H54 (cell line): ENCODE measurements around the gene ELF4.
A peak's percentile ranks its signal among the peaks of the same experiment; 100 is the strongest.

Experiments
- DNase-seq: peaks from one replicate; pipeline ENCODE4 v3.0.0; 2011; ENCODE audit warnings: low spot score, mixed read lengths; ENCODE audit not compliant: insufficient read length
- FAIRE-seq: peaks from 3 replicates; lab custom pipeline; 2011; peaks lifted over from hg19 to GRCh38; lab: Jason Lieb, UNC
- POLR2A ChIP-seq: IDR thresholded peaks from 2 replicates; pipeline ENCODE4 v1.6.1; 2011; ENCODE audit warnings: low read depth, mild to moderate bottlenecking, low read length

Gene ELF4

GRCh38 chrX:130058652-130059051, 51.6 kb downstream of the ELF4 start:
- no peak for FAIRE-seq
- DNase-seq, result no peak

GRCh38 chrX:130057209-130057608, 53.1 kb downstream of the ELF4 start:
- TF ChIP-seq POLR2A, result no peak
- FAIRE-seq (no peak), DNase-seq (no peak)

More at GRCh38 chrX:130058652-130059051, 51.6 kb downstream of the ELF4 start:
- no peak for TF ChIP-seq POLR2A

GRCh38 chrX:130055899-130056298, 54.4 kb downstream of the ELF4 start:
- no peak for DNase-seq
- TF ChIP-seq POLR2A, result no peak
- FAIRE-seq, result no peak

DNA sequence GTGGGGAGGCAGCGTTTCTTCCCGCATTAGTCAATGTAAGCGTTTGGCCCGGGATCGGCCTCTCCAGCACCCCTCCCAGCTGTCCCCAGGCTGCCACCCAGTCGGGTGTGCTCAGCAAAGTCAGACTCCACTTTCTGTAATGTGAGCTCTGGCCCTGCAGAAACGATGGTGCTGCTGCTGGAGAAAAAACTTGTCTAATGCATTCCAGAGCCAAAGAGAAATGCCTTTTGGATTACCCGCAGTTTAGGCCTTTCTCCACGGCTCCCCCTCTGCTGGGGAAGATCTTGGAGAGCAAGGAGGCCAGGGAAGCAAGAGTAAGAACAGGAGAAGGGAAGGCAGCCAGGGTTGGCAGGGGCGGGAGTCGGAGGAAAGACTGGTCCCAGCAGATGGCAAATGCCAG, 55.2 kb downstream of the ELF4 start:
- no peak for TF ChIP-seq POLR2A
- FAIRE-seq, result no peak
- no peak for DNase-seq

DNA sequence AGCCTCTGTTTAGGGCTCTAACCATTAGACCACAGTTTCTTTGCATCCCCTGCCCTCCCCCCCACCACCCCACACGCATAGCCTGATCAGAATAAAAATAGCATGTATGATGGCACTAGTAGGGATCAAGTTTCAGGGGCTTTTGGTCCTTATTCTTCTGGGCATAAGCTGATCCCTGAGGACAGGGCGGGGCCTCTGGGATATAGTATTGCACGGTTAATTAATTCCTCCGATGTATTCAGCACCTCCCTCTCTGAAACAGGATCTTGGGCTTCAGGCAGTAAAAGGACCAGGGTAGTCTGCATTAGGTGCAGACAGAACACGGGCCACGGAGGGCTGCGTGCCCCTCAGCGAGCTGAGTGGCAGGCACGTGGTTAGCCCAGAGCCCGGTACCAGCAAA, 57.1 kb downstream of the ELF4 start:
- FAIRE-seq, result no peak
- no peak for TF ChIP-seq POLR2A
- no peak for DNase-seq

- FAIRE-seq (no peak), DNase-seq (no peak)
- TF ChIP-seq POLR2A, result no peak
Measured at GRCh38 chrX:130051176-130051845, 59.0 kb downstream of the ELF4 start.

DNA sequence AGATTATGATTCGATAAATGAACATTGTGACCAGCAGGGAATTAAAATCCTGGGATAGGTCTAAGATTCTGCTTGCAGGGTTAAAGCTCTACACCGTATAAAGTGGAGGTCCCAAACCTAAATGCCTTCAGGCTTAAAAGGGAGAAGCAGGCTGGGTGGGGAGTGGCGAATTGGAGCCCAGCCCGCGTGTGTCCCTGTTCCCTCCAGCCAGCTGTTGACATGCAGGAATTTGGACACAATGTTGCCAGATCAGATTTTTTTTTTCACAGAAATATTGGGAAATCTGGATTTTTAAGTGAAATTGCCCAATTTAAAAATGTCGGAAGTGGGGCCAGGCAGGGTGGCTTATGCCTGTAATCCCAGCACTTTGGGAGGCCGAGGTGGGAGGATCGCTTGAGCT, 60.5 kb downstream of the ELF4 start:
- no peak for FAIRE-seq

GRCh38 chrX:130048686-130049222, 61.5 kb downstream of the ELF4 start:
- no peak for TF ChIP-seq POLR2A
- FAIRE-seq (no peak), DNase-seq (no peak)

More for the DNA sequence above, 60.5 kb downstream of the ELF4 start:
- DNase-seq, result no peak
- no peak for TF ChIP-seq POLR2A

- TF ChIP-seq POLR2A, result no peak
- DNase-seq (no peak), FAIRE-seq (no peak)
Measured at GRCh38 chrX:130047416-130047815, 62.9 kb downstream of the ELF4 start.

- FAIRE-seq (no peak), DNase-seq (no peak)
- TF ChIP-seq POLR2A, result no peak
Measured at GRCh38 chrX:130039847-130040246, 70.5 kb downstream of the ELF4 start.

GRCh38 chrX:130034178-130034577, 76.1 kb downstream of the ELF4 start:
- FAIRE-seq, result no peak
- TF ChIP-seq POLR2A, result no peak

GRCh38 chrX:130032552-130032951, 77.7 kb downstream of the ELF4 start:
- DNase-seq, result no peak
- FAIRE-seq, result no peak
- TF ChIP-seq POLR2A, result no peak

More at GRCh38 chrX:130034178-130034577, 76.1 kb downstream of the ELF4 start:
- DNase-seq, result no peak

DNA sequence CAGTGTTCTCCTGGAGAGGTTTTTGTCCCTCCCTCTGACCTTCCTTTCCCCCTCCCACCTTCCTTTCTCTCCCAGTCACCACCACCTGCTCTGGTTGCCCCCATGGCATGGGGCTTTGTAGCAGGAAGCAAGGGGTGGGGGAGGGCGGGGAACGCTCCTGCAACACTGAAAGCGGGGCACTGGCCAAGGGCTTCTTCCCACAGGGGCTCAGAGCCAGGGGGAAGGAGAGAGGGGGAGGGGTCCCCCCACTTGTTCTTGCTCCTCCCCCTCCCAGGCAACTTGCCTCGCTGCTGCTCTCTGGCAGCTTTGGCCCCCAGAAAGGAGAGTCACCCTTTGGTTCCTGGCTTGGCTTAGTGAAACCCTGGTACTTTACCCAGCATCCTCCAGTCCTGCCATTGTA, 79.5 kb downstream of the ELF4 start:
- DNase-seq, result no peak
- TF ChIP-seq POLR2A, result no peak
- no peak for FAIRE-seq

GRCh38 chrX:130028196-130028595, 82.1 kb downstream of the ELF4 start:
- FAIRE-seq (no peak), DNase-seq (peak; percentile 12)
- TF ChIP-seq POLR2A, result no peak

DNA sequence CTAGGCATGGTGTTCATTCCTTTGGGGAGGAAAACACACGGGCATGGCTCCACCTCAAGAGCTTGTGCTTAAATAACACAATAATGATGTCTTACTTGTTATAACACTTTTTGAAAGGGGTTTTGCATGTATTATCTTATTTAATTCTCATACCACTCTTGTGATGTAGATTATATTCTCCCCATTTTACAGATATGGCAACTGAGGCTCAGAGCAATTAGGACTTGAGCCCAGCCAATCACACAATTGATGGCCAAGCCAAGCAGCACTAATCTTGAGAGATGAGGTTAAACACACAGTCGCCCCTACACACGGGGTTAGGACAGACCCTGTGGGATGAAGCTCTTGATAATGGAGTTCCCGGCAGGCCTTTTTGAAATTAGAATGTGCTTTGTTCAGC, 82.7 kb downstream of the ELF4 start:
- no peak for TF ChIP-seq POLR2A
- DNase-seq, result no peak
- no peak for FAIRE-seq

DNA sequence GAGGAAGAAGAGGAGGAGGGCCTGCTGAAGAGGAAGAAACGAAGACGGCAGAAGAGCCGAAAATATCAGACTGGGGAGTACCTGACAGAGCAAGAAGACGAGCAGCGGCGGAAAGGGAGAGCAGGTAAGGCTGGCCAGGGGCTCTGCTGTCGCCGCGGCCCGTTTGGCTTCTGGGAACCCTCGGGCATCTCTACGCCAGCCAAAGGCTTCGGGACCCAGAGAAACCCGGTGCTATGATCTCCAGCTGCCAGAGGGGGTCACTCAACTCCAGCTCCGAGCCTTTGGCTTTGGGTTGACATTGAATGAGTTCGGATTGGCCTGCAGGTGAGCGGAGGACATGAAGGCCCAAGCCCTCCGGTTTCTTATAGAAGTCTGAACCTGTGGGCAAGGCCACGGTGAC, 85.0 kb downstream of the ELF4 start:
- FAIRE-seq, result no peak
- DNase-seq, result no peak
- TF ChIP-seq POLR2A, result no peak
